NCI-H128 (cell line): ENCODE measurements around the gene CPNE2.
"Not testable (repeated sequence)": the region's sequence is repeated elsewhere in the genome, so short reads cannot be mapped to it uniquely, and the experiment has no call there.

Source experiments
- DNase-seq: peaks from one replicate; lab custom pipeline; 2025; ENCODE audit not compliant: unreplicated experiment; lab: John Stamatoyannopoulos, UW

CPNE2 gene

DNA sequence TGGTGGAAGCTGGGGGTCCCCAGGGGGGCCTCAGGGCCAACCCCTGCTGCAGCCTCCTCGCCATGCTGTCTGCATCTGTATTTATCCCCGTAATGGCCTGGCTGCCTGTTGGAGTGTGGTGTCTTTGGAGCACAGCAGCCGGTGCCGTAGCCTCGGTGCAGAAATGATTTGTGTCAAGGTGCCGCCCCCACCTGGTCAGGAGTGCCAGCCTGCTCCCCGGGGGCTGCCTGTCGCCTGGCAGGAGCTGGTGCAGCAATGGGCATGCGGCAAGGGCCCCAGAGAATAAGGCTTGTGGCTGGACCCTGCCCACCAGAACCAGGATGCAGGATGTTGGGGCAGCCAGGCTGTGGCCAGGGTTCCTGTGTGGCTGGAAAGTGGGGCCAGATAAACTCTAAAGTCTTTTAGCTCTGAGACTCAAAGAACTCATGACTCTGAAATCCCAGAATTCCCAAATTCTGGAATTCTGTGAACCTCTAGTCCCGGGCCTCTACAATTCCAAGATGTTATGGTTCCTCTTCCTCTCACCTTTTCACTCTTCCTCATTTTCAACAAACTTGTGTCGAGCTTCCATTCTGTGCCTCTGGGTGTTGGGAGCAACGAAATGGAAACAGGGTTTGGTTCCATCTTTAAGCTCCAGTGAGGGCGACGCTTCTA, 5.9 kb downstream of the CPNE2 start:
- DNase-seq, result no peak

DNA sequence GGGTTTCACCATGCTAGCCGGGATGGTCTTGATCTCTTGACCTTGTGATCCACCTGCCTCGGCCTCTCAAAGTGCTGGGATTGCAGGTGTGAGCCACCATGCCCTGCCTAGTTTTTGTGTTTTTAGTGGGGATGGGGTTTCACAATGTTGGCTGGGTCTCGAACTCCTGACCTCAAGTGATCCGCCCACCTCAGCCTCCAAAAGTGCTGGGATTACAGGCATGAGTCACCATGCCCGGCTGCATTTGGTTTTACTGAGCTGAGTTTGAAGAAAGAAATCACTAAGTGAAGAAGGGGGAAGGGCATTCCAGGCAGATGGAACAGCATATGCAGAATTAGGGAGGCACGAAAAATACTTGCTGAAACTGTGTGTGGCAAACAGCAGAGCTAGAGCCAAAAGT, 7.6 kb downstream of the CPNE2 start:
- DNase-seq, result not testable (repeated sequence)

DNA sequence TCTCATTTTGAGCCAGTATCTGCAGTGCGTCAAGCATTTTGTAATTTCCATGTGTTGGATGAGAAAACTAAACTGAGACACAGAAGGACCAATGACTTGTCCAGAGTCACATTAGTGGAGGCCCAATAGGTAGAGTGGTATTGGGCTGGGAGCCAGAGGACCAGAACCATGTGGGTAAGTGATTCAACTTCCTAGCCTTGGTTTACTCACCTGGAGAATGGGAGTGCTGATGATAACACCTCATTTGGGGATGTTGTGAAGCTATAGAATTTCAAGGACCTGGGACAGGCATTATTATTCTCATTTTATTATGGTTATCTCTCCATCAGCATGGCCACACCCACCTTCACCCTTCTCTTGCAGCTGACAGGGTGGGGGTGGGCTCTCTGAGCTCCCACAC, 8.1 kb downstream of the CPNE2 start:
- no peak for DNase-seq

DNA sequence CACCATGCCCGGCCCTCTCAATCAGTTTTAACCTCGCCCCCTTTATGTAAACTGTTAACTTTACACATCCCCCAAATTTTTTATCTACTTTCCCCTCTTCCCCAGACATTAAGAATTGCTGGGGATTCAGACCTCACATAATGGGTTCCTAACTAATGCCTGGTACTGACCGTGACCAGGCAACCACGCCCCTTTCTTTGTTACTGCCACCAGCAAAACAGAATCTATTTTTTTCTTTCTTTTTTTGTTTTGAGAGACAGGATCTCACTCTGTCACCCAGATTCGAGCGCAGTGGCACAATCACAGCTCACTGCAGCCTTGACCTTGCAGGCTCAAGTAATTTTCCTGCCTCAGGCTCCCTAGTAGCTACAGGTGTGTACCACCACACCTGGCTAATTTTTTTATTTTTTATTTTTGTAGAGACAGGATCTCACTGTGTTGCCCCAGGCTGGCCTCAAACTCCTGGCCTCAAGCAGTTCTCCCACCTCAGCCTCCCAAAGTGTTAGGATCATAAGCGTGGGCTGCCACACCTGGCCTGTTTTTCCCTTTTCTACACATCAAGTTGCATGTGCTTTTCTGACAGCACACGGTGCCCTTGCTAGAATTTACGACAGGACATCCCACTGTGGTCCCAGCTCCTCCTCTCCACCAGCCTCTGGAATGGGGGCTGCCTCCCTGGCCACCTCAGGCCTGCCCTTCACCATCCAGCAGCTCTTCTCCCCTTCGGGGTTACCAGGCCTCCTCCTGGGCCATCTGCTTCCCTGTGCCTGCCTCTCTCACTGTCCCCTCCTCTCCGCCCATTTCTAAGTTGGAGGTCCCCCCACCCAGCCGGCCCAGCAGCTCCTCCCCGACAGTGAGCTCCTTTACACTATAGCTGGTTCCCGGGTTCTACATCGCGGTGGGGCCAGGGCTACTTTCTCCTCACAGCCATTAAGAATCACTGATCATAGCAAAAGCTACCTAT, 10.8 kb downstream of the CPNE2 start:
- no peak for DNase-seq

DNA sequence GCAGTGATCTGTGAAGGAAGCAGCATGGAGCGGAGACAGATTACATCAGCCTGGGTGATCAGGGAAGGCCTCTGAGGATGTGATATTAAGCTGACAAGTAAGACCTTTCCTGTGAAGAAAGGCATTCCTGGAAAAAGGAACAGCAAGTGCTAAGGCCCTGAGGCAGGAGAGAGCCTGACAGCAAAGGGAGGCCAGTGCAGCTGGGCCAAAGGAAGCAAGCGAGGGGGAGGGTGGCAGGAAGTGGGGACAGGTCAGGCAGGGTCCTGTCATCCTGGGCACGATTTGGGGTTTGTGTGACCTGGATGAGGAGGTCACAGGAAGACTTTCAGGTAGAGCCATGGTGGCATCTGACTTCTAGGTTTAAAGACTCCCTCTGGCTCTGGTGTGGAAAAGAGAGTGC, 12.3 kb downstream of the CPNE2 start:
- DNase-seq, result no peak

DNA sequence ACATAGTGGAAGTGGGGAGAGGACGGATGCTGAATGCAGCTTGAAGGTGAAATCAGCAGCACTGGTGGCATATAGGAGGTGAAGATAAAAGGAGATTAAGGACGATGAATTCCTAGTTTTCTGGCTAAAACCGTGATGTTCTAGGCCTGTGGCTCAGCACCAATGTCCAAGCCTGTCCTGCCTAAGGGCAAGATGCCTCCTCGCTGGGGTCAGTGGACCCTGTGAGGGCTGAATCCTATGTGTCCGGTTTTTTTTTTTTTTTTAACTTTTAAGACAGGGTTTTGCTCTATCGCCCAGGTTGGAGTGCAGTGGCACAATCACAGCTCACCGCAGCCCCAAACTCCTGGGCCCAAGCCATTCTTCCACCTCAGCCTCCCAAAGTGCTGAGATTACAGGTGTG, 12.8 kb downstream of the CPNE2 start:
- no peak for DNase-seq

DNA sequence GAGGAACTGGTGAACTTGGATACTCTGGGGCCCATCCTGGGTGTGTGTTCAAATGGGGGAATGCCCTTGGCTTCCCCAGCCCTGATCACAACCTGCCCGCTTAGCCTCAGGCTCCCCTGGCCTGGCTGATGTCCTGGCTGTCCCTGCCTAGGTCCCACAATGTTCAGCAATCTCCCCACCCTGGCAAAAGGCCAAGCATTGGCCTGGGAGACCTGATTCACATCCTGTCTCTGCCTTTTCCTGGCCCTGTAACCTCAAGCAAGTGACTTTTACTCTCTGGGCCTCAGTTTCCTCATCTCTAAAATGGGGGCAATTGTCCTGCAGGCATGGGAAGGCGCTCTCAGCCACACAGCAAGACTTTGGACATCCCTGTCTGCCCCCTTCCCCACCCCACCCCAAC, 14.4 kb downstream of the CPNE2 start:
- DNase-seq, result no peak

DNA sequence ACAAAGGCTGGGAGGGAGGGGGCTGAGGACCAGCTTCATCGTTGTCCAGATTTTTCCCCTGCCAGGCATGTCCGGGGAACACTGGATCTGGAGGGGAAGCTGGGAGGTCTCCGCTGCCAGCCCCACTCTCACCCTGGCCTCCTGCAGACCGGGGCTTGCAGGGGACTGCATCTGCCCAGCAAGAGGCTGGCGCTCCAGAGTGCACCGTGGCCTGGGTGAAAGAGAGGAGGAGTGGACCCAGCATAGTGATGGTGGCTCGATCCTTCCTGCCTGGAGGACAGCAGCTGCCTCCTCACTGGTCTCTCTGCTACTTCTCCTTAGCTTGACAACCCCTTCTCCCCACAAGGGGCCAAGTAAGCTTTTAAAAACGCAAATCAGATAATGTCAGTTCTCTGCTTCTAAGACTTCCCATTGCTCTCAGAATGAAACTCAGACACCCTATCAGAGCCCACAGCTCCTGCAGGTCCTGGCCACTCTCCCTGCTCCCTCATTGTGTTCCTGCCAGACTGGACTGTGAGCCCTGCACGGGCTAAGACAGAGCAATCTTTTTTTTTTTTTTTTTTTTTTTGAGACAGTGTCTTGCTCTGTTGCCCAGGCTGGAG, 15.0 kb downstream of the CPNE2 start:
- no peak for DNase-seq

DNA sequence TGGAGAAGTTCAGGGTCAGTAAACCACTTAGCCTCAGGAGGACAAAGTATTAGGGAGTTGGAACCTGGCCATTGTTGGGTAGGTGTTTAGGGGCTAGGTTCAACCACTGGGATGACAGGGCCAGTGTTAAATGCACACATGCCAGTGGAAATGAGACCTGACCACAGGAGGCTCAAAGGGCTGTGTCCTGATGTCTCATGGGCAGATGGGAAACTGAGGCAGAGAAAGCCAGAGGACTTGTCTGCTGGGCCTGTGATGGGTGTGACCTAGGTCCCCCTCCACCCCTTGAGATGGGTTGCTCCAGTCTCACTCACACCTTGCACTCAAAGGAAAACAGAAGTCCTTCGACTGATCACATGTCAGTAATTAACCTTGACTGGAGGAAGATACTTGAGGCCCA, 16.0 kb downstream of the CPNE2 start:
- DNase-seq, result no peak

DNA sequence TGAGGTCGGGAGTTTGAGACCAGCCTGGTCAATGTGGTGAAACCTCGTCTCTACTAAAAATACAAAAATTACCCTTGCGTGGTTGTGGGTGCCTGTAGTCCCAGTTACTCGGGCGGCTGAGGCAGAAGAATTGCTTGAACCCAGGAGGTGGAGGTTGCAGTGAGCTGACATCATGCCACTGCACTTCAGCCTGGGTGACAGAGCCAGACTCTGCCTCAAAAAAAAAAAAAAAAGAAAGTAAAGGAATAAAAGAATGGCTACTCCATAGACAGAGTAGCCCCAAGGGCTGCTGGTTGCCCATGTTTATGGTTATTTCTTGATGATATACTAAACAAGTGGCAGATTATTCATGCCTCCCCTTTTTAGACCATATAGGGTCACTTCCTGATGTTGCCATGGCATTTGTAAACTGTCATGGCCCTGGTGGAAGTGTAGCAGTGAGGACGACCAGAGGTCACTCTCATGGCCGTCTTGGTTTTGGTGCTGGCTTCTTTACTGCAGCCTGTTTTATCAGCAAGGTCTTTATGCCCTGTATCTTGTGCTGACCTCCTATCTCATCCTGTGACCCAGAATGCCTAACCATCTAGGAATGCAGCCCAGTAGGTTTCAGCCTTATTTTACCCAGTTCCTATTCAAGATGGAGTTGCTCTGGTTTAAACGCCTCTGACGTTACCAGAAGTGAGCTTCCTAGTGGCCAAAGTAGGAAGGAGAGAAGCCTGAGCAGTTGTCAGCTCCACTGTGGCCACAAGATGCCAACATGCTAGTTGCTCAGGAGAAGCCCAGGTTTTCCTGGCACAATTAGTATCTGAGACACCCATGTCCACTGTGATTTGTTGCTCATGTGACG, 17.1 kb downstream of the CPNE2 start:
- not testable (repeated sequence) for DNase-seq

DNA sequence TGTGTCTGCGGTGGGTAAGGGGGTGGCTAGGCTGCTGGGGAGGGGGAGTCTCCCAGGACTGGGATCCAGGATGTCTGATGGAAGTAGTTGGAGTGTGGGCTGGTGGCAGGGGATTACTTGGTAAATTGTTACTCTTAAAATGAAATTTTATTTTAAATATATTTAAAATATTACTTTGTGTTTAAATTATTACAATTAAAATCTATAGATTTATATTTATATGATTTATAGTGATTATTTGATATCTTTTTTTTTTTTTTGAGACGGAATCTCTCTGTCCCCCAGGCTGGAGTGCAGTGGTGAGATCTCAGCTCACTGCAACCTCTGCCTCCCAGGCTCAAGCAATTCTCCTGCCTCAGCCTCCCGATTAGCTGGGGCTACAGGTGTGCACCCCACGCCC, 18.6 kb downstream of the CPNE2 start:
- no peak for DNase-seq

DNA sequence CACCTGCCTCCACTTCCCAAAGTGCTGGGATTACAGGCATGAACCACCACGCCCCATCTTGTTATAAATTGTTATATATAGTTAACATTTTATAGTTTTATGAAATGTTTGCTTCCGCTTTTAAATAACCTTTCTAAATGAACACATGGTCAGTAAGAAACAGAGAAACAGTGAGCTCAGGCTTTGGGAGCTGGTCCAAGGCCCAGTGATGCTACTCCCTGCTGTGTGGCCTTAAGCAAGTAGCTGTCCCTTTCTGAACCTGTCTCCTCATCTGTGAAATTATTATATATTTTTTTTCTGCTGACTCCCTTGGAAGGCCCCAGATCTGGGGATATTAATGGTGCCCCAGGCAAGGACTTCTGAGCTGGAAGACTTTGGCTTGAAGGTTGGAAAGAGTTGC, 19.0 kb downstream of the CPNE2 start:
- no peak for DNase-seq

DNA sequence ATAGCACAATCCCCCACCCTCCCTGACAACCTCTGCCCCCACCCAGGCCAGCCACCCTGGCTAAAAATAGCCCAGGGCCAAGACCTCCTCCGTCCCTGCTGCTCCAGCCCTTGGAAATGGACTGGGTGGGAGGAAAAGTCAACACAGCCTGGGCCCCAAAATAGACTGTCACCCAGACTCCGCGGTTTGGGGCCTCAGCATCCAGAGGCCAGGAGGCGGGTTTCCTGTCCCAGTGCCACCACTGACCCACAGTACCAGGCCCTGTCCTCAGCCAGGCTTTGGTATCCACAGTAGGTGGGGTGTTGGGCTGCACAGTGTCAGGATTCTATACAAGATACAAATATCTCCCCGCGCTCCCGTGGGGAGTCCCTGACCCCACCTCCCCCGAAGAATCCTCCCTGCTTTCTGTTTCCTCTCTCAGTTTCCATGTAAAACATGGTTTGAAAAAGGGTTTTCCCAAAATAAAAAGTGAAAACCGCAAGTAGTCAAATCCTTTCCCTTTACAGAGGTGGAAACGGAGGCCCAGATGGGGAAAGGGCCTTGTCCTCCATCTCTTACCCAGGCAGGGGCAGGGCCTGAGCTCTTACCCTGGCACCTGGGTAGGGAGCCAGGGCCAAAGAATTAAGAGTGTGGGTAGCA, 20.1 kb downstream of the CPNE2 start:
- DNase-seq, result no peak

DNA sequence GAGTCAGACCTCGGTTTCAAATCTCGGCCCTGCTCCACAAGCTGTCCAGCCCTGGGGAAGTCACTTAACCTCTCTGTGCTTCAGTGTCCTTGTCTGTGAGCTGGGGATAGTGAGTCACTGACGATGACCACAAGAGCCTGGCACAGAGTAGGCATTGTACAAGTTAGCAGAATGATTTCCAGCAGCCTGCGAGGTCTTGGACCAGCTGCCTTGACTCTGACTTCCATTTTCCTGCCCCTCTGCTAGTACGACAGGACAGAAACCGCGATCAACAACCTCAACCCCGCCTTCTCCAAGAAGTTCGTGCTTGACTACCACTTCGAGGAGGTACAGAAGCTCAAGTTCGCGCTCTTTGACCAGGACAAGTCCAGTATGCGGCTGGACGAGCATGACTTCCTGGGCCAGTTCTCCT, 20.7 kb downstream of the CPNE2 start:
- no peak for DNase-seq

DNA sequence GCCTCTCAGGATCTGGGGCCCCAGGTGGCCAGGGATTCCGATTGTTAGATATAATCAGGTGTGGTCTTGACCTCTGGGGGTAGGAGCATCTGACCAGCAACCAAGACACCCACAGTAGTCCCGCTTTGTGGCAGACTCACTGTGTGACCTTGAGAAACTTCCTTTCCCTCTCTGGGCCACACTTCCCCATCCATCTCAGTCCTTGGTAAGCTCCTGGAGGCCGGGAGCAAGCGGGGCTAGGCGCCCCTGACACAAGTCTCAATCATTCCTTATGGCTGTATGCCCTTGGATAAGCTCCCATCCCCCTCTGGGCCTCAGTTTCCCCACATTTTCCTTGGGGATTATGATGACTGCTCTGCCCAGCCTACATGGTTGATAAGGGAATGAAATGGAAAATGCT, 21.3 kb downstream of the CPNE2 start:
- no peak for DNase-seq

DNA sequence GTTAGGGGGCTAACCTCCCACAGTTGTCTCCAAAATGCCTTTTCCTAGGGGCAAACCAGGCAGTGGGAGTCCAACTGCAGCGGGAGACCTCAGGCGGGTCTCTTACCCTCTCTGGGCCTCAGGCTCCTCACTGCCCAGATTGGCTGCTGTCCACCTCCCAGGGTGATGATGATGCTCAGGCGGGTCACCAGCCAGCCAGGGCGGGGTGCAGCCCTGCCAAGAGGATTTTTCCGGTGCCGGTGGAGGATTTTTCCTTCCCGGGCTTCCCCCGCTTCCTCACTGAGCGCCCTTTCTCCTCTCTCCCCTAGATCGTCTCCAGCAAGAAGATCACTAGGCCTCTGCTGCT, 22.8 kb downstream of the CPNE2 start:
- no peak for DNase-seq

DNA sequence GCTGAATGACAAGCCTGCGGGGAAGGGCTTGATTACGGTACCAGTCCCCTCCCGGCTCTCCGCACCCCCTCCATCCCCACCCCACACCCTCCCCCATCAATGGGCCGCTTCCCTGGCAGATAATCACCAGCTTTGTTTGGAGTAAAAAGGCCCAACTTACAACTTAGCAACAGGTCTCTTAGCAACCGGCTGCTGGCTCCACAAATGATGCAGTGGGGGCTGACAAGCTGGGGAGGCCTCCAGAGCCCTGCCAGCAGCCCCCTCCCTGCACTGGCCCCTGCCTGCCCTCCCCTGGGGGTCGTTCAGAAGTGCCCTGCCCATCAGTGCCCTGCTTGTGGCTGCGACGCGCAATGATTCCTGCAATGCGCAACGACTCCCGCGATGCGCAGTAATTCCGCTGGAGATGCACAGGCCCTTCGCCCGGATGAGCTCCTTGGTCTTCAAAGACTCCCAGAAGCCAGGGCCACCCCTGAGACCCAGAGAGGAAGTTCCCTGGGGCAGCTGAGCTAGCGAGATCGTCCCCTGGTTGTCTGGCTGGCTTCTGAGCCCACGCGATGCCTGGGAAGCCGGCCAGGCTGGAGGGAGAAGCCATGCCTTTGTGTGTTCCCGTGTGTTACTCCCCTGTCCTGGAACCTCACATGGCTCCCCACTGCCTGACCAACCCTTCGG, 23.3 kb downstream of the CPNE2 start:
- no peak for DNase-seq

DNA sequence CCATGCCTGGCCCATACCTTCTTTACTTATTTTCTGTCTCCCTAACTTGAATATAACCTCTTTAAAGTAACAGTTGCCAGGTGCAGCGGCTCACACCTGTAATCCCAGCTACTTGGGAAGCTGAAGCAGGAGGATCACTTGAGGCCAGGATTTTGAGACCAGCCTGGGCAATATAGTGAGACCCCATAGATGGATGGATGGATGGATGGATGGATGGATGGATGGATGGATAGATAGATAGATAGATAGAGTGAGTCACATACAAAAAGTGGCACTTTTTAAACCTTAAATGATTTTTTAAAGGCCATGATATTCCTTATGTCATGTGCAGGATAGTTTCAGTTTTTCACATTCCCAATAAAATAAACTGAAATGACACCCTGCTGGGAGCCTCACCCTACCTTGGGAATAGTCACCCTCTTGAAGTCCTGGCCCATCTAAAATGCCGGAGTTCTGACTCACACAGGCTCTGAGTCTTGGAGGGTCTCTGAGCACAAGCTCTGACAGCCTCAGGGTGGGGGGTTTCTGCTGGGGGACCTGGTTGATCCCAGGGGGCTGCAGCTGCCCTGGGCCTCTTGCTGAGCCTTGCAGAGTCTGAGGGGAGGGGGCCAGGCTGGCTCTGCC, 26.2 kb downstream of the CPNE2 start:
- no peak for DNase-seq

DNA sequence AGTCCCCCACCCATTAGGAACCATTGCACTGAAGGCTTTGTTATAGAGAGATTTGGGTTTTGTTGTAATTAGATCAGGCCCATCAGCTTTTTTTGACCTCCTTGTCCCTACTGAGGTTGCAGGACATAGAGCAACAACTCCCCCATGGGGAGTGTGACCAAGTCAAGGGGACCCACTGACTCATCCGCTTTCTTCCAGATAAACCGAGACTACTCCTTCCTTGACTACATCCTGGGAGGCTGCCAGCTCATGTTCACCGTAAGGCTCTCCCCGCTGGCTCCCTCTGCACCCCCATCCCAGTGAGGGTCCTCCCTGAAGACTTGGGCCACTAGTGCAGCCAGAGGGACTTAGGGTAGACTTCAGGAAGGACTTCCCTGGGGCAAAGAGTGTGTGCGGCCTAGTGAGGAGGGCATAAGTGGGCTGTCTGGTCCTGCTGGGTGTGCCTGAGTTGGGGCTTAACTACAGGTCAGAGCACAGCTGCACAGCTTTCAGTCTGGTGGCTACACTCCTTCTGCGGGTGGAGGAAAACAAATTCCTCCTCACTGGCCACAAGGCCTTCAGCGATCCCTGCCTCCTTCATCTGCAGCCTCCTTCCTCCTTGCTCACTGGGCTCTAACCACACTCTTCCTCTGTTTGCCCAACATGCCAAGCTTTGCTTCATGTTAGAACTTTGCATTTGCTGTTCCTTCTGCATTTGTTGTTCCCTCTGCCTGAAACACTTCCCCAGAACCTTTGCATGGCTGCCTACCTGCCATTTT, 31.0 kb downstream of the CPNE2 start:
- no peak for DNase-seq
